Prostate gland (tissue), 2 donors: Measurements from ENCODE around the gene CD1B.

Experiments used
- CTCF ChIP-seq, 4 experiments: fragments of 200-600 bp in 2 of 4; fragments of 450-650 bp in 2 of 4; sonication (generic) in 2 of 4; IDR thresholded peaks; 1 replicate in 3 of 4; 2 replicates in 1 of 4; pipeline ENCODE4 v1.5.1; 2016 to 2019; ENCODE audit warnings: antibody characterized with exemption in 4 of 4, mild to moderate bottlenecking in 2 of 4, moderate library complexity in 2 of 4
- POLR2A ChIP-seq: fragments of 450-650 bp; IDR thresholded peaks from one replicate; pipeline ENCODE4 v1.6.1; 2016; ENCODE audit warnings: antibody characterized with exemption, mild to moderate bottlenecking
- POLR2AphosphoS5 ChIP-seq: sonication (generic); formaldehyde crosslinking; IDR thresholded peaks from one replicate; pipeline ENCODE4 v1.6.1; 2017; ENCODE audit warnings: antibody characterized with exemption

GRCh38 chr1:158331481-158332150, at the start of gene CD1B:
- no peak for TF ChIP-seq CTCF (IDR thresholded peaks at IDR 0.05)
- no peak for TF ChIP-seq POLR2A
- no peak for TF ChIP-seq POLR2AphosphoS5
